HCT116 (cell line): ENCODE results near the gene CYP2B6. TPM values are rescaled to one million over a fixed set of nuclear protein-coding genes. Genes with fewer than 3 reads are reported as not detected.
"Not testable (repeated sequence)": the region's sequence is repeated elsewhere in the genome, so short reads cannot be mapped to it uniquely, and the experiment has no call there.

Source experiments
- ATAC-seq: fragments of 200-7000 bp; cut with Tn5 transposase; 2 replicates; pipeline ENCODE4 v1.9.1; 2020; ENCODE audit warnings: mild to moderate bottlenecking, moderate library complexity
- BruUV-seq: library from RNA; stranded (reverse); fragments of 400-500 nt; replicated peaks from 2 replicates; lab custom pipeline; 2021; lab: Mats Ljungman, UMichigan
- CTCF ChIA-PET: fragments of 300-600 bp; sonication (Branson Sonifier 250); formaldehyde crosslinking; loops from one replicate; lab custom pipeline; 2021; ENCODE audit warnings: antibody characterized with exemption; lab: Charles Lee
- POLR2A ChIA-PET: fragments of 300-600, 350-600 bp; sonication (Branson Sonifier 250); formaldehyde crosslinking; loops from one replicate; lab custom pipeline; 2021; ENCODE audit warnings: antibody characterized with exemption; lab: Charles Lee
- RAD21 ChIA-PET, 2 experiments: fragments of 300-600 bp; sonication (Branson Sonifier 250); formaldehyde crosslinking; loops; one replicate each; lab custom pipeline; 2023; ENCODE audit warnings: low total read pairs in 2 of 2; ENCODE audit not compliant: uncharacterized antibody in 2 of 2, unreplicated experiment in 2 of 2, low non-redundant PET in 1 of 2; lab: Charles Lee
- DNase-seq: peaks from one replicate; pipeline ENCODE4 v3.0.0-alpha.2; 2010; ENCODE audit warnings: low read depth, low spot score
- H2AFZ ChIP-seq: fragments of 200-600 bp; shearing (Covaris generic), sonication (generic); 2 replicates; pipeline ENCODE4 v1.6.1; 2017; ENCODE audit warnings: low read depth, mixed run types, mixed read lengths, antibody characterized with exemption, low read length; ENCODE audit not compliant: poor library complexity, severe bottlenecking
- H3K27ac ChIP-seq: 2 replicates; pipeline ENCODE4 v1.5.1; 2012; ENCODE audit warnings: low read depth, low read length
- H3K27me3 ChIP-seq: fragments of 200-600 bp; sonication (generic); 2 replicates; pipeline ENCODE4 v1.6.1; 2016; ENCODE audit warnings: mixed run types, low read length, mixed read lengths; ENCODE audit not compliant: insufficient read depth
- H3K36me3 ChIP-seq, 2 experiments: fragments of 200-500 bp in 1 of 2; fragments of 200-600 bp in 1 of 2; sonication (Bioruptor generic) in 1 of 2; sonication (generic) in 1 of 2; 2 replicates each; pipeline versions ENCODE4 v1.5.1 to v1.6.1; 2014 to 2016; ENCODE audit warnings: low read length in 2 of 2, inconsistent platforms in 1 of 2, mixed read lengths in 1 of 2, mixed run types in 1 of 2; ENCODE audit not compliant: insufficient read depth in 2 of 2, control insufficient read depth in 1 of 2
- H3K4me1 ChIP-seq, 2 experiments: fragments of 200-600 bp in 1 of 2; sonication (generic) in 1 of 2; 2 replicates each; pipeline versions ENCODE4 v1.5.1 to v1.6.1; 2012 to 2017; ENCODE audit warnings: low read length in 2 of 2, inconsistent platforms in 1 of 2, mild to moderate bottlenecking in 1 of 2, mixed read lengths in 1 of 2, mixed run types in 1 of 2, moderate library complexity in 1 of 2; ENCODE audit not compliant: insufficient read depth in 2 of 2, control insufficient read depth in 1 of 2
- H3K4me2 ChIP-seq: fragments of 200-600 bp; sonication (generic); 2 replicates; pipeline ENCODE4 v1.6.1; 2017; ENCODE audit warnings: mixed run types, low read length, mixed read lengths
- H3K4me3 ChIP-seq, 2 experiments: fragments of 200-600 bp in 1 of 2; sonication (generic) in 1 of 2; replicated peaks in 1 of 2; 2 replicates each; pipeline ENCODE4 v1.5.1; 2011 to 2016; ENCODE audit warnings: low read length in 2 of 2, control low read depth in 1 of 2, low read depth in 1 of 2, mild to moderate bottlenecking in 1 of 2, mixed read lengths in 1 of 2, mixed run types in 1 of 2
- H3K79me2 ChIP-seq: fragments of 200-600 bp; sonication (generic); 2 replicates; pipeline ENCODE4 v1.6.1; 2017; ENCODE audit warnings: mild to moderate bottlenecking, mixed run types, low read length, moderate library complexity, mixed read lengths; ENCODE audit not compliant: insufficient read depth
- H3K9ac ChIP-seq: fragments of 200-600 bp; sonication (generic); 2 replicates; pipeline ENCODE4 v1.6.1; 2016; ENCODE audit warnings: low read length, mixed read lengths
- H3K9me2 ChIP-seq: fragments of 200-600 bp; sonication (generic), shearing (Covaris generic); 2 replicates; pipeline ENCODE4 v1.6.1; 2017; ENCODE audit warnings: mixed run types, mild to moderate bottlenecking, moderate library complexity; ENCODE audit not compliant: insufficient read depth
- H3K9me3 ChIP-seq, 2 experiments: fragments of 200-500 bp in 1 of 2; fragments of 200-600 bp in 1 of 2; sonication (Bioruptor generic) in 1 of 2; sonication (generic) in 1 of 2; 2 replicates each; pipeline ENCODE4 v1.6.1; 2014 to 2017; ENCODE audit warnings: low read length in 2 of 2, mixed read lengths in 2 of 2, inconsistent platforms in 1 of 2, low read depth in 1 of 2, mild to moderate bottlenecking in 1 of 2, mixed run types in 1 of 2, moderate library complexity in 1 of 2; ENCODE audit not compliant: control insufficient read depth in 1 of 2, insufficient read depth in 1 of 2
- H4K20me1 ChIP-seq: fragments of 200-600 bp; sonication (generic), shearing (Covaris generic); 2 replicates; pipeline ENCODE4 v1.6.1; 2017; ENCODE audit warnings: mixed run types, mild to moderate bottlenecking, moderate library complexity; ENCODE audit not compliant: insufficient read depth
- intact Hi-C: fragments of 100-400 bp; cut with micrococcal nuclease; formaldehyde crosslinking; loops from 2 replicates; pipeline ENCODE4 v1.10.0; 2022
- total RNA-seq: library from RNA; stranded (reverse); gene quantifications from one replicate; pipeline ENCODE4 v1.2.1, GENCODE V29; 2021; ENCODE audit not compliant: unreplicated experiment

CYP2B6 gene
- total RNA-seq, 1 experiment from 2014 or later: 0.74 TPM

- H3K9me2 ChIP-seq, RAD21 ChIA-PET, ATAC-seq, H2AFZ ChIP-seq, H3K4me2 ChIP-seq, DNase-seq, H3K79me2 ChIP-seq, H3K9ac ChIP-seq, H3K36me3 ChIP-seq, H3K9me3 ChIP-seq, intact Hi-C loops, POLR2A ChIA-PET, BruUV-seq, H3K4me1 ChIP-seq, H3K27ac ChIP-seq, H3K4me3 ChIP-seq, H4K20me1 ChIP-seq, CTCF ChIA-PET: not testable (repeated sequence)
- H3K27me3 ChIP-seq: peaks cover 48% of the 10 kb centered on the region
Observed at GRCh38 chr19:40965351-40965750, 25.7 kb upstream of the CYP2B6 start.

- peaks cover 45% of the 10 kb centered on the region; the same call in 1 of the 2 replicates for H3K27me3 ChIP-seq
- H3K4me2 ChIP-seq, POLR2A ChIA-PET, H3K9me3 ChIP-seq, BruUV-seq, H3K79me2 ChIP-seq, ATAC-seq, H3K4me1 ChIP-seq, H3K36me3 ChIP-seq, H3K9me2 ChIP-seq, CTCF ChIA-PET, H4K20me1 ChIP-seq, DNase-seq, RAD21 ChIA-PET, H2AFZ ChIP-seq, H3K4me3 ChIP-seq, intact Hi-C loops, H3K27ac ChIP-seq, H3K9ac ChIP-seq: not testable (repeated sequence)
Observed at GRCh38 chr19:40966591-40966990, 24.5 kb upstream of the CYP2B6 start.

GRCh38 chr19:40968065-40968464 is 23.0 kb upstream of the CYP2B6 start:
- DNase-seq, H3K79me2 ChIP-seq, RAD21 ChIA-PET, H3K9me2 ChIP-seq, H4K20me1 ChIP-seq, H3K4me2 ChIP-seq, H3K4me3 ChIP-seq, CTCF ChIA-PET, H3K36me3 ChIP-seq, POLR2A ChIA-PET, H3K9ac ChIP-seq, H3K4me1 ChIP-seq, intact Hi-C loops, BruUV-seq, H3K9me3 ChIP-seq, H2AFZ ChIP-seq, H3K27ac ChIP-seq, ATAC-seq: not testable (repeated sequence)
- H3K27me3 ChIP-seq: peaks cover 40% of the 10 kb centered on the region; the same call in 1 of the 2 replicates

GRCh38 chr19:40969721-40970120 is 21.4 kb upstream of the CYP2B6 start:
- H3K27ac ChIP-seq, H3K36me3 ChIP-seq, CTCF ChIA-PET, BruUV-seq, H2AFZ ChIP-seq, H3K4me2 ChIP-seq, H3K4me3 ChIP-seq, H3K9me2 ChIP-seq, H3K9me3 ChIP-seq, H3K9ac ChIP-seq, POLR2A ChIA-PET, H3K4me1 ChIP-seq, RAD21 ChIA-PET, H3K79me2 ChIP-seq, DNase-seq, intact Hi-C loops, H4K20me1 ChIP-seq, ATAC-seq: not testable (repeated sequence)
- H3K27me3 ChIP-seq: peaks cover 33% of the 10 kb centered on the region; the same call in 1 of the 2 replicates
